Sciatic nerve (tissue), 2 donors: Measurements from ENCODE around the gene OR1I1. TPM values are rescaled to one million over a fixed set of nuclear protein-coding genes. Genes with fewer than 3 reads are reported as not detected.

Experiments used
- ATAC-seq: fragments of 200-7000 bp; cut with Tn5 transposase; one replicate; pipeline ENCODE4 v1.9.1; 2020; ENCODE audit warnings: mild to moderate bottlenecking, moderate library complexity
- DNase-seq: peaks from one replicate; pipeline ENCODE4 v3.0.0-alpha.2; 2020; ENCODE audit warnings: low spot score
- intact Hi-C: fragments of 100-400 bp; cut with DNase I; formaldehyde crosslinking; loops from one replicate; pipeline ENCODE4 v1.14.2; 2022
- total RNA-seq: library from RNA; stranded (reverse); fragmentation: NEBNext Ultra II Directional; extraction: Animal tissue kit (Norgen Biotek cat#: 25700); gene quantifications from one replicate; pipeline ENCODE4 v1.2.1, GENCODE V29; 2021
- donor health status: DM: no; HTN: no; CAD: no.
- donor health status: DM: no; HTN: no; CAD: no.

OR1I1 gene
- total RNA-seq, 1 donor from 2014 or later = not detected

DNA sequence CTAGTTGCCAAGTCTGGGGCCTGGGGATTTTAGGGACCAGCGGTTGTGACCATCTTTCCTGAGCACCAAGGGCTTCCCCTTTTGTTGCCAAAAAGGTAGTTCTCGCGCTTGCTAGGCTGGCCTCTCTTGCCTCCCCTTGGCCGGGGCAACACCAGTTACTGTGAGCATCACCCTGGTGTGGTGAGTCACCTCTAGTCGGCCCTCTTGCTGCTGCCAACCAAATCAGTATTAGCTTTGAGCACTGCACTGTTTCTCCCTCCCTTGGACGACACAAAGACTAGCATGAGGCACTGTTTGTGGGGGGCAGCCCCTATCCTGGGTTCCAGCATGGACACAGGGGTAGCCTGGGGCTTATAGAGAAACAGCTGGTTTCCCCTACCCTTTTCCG is 32.1 kb downstream of the OR1I1 start:
- intact Hi-C loops = no loop called here
- DNase-seq (no peak), ATAC-seq (peak; percentile 25)

DNA sequence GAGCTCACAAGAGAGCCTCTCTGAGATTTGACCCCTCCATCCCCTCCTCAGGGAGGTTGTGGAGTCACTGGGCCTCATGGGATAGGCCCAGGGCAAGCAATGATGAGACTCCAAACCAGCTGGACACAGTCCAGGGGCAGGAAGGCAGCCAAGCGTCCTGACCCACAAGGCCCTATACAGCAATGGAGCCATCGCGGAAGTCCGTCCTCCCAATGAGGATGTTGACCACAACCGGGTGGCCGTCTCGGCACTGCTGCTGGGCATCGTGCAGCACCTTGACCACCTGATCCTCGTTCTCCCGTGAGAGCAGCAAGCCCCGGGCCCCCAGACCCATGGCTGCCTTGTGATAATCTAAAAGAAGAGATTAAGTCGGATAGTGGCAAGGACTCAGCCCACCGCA is 33.1 kb downstream of the OR1I1 start:
- intact Hi-C loops = no loop called here
- DNase-seq = peak; percentile 85
- peak; percentile 82 for ATAC-seq

DNA sequence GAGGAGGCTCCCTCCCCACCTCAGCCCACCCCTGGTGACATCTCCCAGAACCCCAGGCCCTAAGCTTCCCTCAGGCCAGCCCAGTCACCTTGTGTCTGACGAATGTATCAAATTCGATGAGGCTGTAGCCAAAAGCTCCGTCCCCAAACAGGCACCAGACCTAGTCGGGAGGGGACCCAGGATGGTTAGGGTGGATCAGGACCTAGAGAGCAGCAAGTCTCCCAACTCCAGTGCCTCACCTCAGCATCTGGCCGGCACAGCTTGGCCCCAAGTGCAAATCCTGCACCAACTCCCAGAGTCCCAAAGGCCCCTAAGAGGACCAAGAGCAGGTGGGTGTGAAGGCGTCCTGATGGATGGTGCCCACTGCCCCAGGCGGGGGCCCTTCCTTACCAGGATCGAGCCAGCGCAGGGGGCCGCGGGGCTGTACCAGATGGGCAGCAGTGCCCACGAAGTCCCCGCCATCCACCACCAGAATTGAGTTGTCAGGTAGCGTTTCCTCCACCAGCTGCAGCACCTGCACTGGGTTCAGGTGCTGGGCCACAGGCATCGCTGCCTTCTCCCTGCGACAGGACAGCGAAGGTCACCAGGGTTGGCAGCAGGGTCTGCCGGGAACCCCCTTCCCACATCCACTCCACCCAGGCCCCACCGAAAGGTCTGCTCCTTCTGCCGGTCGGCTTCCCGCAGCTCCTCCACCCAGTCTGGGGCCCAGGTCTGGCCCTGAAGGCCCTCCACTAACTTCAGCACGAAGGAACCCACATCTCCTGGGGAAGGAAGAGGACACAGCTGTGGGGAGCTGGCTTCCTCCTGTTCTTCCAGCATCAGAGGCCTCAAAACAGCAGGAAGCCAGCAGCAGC is 34.0 kb downstream of the OR1I1 start:
- ATAC-seq (no peak), DNase-seq (no peak)
- intact Hi-C loops = no loop called here

- ATAC-seq (no peak), DNase-seq (no peak)
- intact Hi-C loops = no loop called here
These were observed 34.8 kb downstream of the OR1I1 start for GRCh38 chr19:15116856-15117255.

GRCh38 chr19:15118248-15118647 is 36.2 kb downstream of the OR1I1 start:
- ATAC-seq (no peak), DNase-seq (no peak)
- intact Hi-C loops = no loop called here

DNA sequence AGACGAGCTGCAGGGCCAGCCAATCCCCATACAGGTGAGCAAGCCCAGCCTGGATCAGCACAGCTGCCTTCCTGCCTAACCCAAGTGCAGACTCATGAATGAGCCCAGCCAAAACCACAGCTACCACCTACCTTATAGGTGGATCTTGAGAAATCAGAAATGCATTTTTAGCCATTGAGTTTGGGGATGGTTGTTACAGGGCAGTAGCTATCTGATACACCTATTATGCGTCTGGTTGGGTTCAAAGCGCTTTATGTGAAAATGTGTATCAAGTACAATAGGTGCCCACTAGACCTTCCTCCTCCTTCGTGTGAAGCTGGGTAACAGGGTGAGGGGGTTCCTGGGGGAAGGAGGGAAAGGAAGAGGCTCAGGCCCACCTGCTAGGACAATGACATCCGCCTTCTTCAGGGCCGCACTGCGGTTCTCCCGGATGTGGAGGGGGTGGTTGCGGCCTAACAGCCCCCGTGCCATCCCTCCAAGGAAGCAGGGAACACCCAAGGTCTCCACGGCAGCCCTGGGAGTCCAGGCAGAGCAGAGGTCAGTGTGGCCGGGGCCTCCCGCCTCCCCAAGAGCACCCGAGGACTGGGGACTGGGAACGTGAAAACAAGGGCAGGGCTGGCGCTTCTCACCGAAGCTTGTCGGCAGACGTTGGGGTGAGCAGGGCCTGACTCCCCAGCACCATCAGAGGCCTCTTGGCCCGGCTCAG is 36.9 kb downstream of the OR1I1 start:
- intact Hi-C loops = no loop called here
- DNase-seq = no peak
- no peak for ATAC-seq

DNA sequence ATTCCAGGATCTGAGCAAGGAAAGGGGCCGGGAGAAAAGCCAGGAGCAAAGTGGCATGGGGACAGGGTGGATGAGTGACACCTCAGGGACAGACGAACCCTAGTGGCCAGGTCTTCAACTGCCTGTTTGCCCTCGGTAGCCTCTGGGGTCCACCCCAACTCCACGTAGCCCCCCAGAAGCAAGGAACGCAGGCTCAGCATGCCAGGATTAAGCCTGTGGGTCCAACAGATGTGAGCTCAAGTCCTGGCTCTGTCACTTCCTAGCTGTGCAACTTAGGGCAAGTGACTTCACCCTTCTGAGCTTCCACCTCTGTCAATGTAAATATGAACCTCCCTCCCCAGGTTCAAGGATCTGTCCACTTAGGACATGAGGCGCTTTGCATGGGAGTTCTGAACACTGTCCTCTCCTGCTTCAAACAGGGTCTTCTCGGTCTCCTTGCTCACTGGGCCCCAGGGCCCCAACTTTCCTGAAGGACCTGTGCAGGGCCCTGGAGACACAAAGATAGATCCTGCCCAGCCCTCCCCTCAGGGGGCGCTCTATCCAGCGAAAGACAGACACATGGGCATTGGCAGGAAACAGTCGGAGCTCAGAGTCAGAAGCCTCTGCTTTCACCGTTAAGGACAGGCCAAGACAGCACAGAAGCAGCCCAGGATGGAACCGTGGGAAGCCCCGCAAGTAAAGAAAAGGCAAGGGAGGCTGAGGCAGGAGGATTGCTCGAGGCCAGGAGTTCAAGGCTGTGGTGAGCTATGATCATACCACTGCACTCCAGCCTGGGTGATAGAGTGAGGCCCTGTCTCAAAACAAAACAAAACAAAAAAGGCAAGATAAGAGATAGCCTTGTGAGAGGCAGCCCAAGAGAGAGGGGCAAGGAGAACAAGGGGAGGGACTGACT is 38.4 kb downstream of the OR1I1 start:
- ATAC-seq (no peak), DNase-seq (no peak)
- intact Hi-C loops = no loop called here

DNA sequence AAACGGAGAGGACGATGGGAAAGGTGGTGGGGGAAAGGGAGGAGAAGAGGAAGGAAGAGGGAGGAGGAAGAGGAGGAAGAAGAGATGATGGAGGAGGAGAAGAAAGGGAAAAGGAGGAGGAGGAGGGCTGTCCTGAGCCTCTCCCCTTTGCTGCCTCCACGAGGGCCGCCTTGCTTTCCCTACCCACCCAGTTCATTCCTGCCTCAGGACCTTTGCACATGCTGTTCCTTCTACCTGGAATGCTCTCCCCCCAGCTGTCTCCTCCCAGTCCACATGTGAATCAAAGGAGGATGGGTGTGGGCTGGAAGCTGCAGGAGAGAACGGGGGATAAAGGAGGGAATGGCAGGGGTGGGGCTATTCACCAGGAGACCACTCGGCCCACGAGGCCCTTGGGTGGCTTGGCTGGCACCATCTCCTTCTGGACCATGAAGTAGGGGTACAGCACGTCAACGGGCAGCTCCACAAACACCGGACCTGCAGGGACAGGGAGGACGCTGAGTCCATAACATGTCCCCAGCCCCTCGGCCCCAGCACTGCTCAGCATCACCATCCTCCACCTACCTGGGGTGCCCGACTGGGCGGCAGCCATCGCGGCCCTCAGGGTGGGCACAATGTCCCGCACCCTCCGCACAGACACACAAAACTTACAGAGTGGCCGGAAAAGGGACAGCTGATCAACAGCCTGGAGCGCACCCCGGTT is 40.5 kb downstream of the OR1I1 start:
- ATAC-seq (no peak), DNase-seq (no peak)
- intact Hi-C loops = no loop called here

GRCh38 chr19:15123031-15123890 is 41.2 kb downstream of the OR1I1 start:
- intact Hi-C loops = no loop called here
- no peak for ATAC-seq
- DNase-seq = no peak

DNA sequence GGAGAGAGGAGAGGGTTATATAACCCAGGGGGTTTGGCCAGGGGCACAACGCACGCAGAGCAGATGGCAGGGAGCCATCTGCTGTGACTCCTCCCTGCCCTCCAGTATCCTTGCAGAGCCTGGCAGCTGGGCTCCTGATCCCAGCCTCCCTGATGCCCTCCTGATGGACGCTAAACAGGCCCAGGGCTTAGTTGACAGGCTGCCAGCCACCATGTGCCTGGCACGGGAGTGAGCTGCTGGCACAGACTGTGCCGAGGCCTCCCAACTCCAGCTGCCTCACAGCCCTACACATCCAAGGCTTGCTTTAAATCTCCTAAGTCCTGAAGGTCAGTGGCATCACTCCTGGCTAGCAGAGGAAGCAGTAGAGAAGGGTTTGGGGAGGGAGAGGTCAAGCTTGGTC is 41.9 kb downstream of the OR1I1 start:
- DNase-seq (peak; percentile 67), ATAC-seq (no peak)
- intact Hi-C loops = no loop called here

- DNase-seq (peak; percentile 89), ATAC-seq (peak; percentile 19)
- intact Hi-C loops = no loop called here
These were observed 42.7 kb downstream of the OR1I1 start for GRCh38 chr19:15124572-15125231.

- DNase-seq = peak; percentile 99
- peak; percentile 99 for ATAC-seq
- intact Hi-C loops = no loop called here
These were observed 43.4 kb downstream of the OR1I1 start for GRCh38 chr19:15125232-15126067.

DNA sequence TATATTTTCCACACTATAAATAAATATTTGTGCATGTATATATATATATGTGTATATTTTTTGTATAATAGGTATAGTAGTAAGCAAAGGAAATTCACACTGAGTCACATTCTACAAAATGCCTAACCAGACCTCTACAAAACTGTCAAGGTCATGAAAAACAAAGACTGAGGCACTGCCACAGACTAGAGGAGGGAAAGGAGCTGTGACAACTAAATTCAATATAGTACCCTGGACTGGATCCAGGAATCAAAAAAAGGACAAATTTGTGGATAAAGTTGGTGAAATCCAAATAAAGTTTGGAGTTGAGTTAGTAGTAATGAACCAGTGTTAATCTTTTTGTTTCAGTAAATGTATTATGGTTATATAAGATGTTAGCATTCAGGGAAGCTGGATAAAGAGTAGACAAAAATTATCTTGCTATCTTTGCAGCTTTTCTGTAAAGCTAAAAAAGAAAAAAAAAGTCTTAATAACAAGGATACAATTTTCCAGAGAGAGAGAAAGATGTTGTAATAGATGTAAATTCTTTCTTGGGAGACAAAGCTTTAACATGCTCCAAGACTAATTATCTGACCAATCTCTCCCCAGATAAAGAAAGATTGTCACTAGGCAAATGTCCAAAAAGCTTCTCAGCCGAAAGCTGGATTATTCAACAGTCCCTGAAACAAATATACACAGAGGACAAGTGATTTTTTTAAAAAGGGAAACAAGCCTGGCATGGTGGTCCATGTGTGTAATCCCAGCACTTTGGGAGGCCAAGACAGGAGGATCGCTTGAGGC is 44.3 kb downstream of the OR1I1 start:
- DNase-seq (no peak), ATAC-seq (no peak)
- intact Hi-C loops = no loop called here

DNA sequence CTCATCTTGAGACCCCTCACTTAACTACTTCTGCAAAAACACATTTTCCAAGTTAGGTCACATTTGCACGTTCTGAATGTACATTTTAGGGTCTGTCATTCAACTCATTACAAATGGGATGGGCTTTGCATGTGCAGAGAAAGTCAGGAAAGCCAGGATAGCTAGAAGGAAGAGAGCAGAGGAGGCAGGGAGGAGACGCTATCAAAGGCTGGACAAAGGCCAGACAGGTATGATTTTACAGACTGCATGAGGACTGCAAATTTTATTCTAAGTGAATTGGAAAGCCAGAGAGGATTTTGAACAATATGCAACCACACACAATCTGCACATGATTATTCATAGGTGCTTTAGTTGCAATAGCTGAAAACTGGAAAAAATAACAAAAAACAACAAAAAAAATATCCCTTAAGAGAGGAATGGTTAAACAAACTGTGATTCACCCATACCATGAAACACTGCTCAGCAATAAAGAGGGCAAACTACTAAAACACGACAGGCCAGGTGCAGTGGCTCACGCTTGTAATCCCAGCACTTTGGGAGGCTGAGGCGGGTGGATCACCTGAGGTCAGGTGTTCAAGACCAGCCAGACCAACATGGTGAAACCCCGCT is 46.3 kb downstream of the OR1I1 start:
- intact Hi-C loops = no loop called here
- ATAC-seq = no peak
- DNase-seq = no peak

- intact Hi-C loops = no loop called here
- no peak for ATAC-seq
- peak; percentile 6 for DNase-seq
These were observed 48.0 kb downstream of the OR1I1 start for GRCh38 chr19:15129856-15130585.
